ENCODE measurements around the gene TNIK.

- TF ChIP-seq CTCF (IDR thresholded peaks at IDR 0.05; ENCODE audit: low read length): no peak
- no peak for TF ChIP-seq EZH2 (IDR thresholded peaks at IDR 0.05; ENCODE audit: borderline replicate concordance, low read length)
Observed at GRCh38 chr3:171439996-171440395, 20.2 kb downstream of the TNIK start.

Data from OCI-LY1 (cell line).